AG09309 (cell line): ENCODE measurements around the gene MUC20.

Experiments
- DNase-seq: peaks from one replicate; pipeline ENCODE4 v3.0.0-alpha.2; 2010; ENCODE audit warnings: low read depth
- H3K4me3 ChIP-seq: 2 replicates; pipeline ENCODE4 v1.5.1; 2011; ENCODE audit warnings: mild to moderate bottlenecking, low read depth, low read length, moderate library complexity; ENCODE audit not compliant: control insufficient read depth
- CTCF ChIP-seq: IDR thresholded peaks from 2 replicates; pipeline ENCODE4 v1.5.1; 2011; ENCODE audit warnings: mild to moderate bottlenecking, low read depth, low read length, inconsistent platforms; ENCODE audit not compliant: insufficient read depth, control insufficient read depth; ENCODE audit errors: missing control alignments

The MUC20 gene

GRCh38 chr3:195758721-195759353 lies 38.1 kb downstream of the MUC20 start:
- DNase-seq, result no peak
- no peak overlapping the region for H3K4me3 ChIP-seq
- TF ChIP-seq CTCF, result no peak

DNA sequence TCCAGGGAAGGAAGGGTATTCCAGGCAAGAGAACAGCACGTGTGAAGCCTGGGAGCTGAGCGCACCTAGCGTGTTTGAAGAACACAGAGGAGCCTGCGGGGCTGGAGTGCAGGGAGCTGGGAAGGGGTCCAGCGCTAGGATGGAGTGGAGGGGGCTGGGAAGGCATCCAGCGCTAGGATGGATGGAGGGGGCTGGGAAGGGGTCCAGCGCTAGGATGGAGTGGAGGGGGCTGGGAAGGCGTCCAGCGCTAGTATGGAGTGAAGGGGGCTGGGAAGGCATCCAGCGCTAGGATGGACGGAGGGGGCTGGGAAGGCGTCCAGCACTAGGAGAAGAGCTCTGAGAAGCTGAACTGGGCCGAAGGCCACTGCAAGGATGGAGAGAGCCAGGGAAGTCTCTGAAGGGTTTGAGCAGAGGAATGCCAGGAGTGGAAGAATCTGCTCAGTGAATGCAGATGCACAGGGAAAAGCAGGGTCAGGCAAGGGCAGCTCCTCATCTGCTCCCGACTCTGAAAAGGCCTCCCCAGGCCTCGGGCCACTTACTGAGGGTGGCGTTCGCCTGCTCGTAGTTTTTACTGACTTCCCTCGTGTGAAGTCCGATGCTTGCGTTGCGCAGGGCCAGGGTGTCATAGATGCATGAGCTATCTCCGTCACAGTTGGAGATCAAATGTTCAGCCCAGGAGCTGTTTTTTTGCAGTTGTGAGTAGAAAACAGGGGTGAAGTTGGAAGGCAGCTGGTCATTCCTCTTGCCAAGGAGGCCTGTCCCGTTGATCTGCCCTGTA lies 39.8 kb downstream of the MUC20 start:
- DNase-seq, result no peak
- no peak for TF ChIP-seq CTCF
- H3K4me3 ChIP-seq, result no peak overlapping the region

GRCh38 chr3:195761123-195761566 lies 40.4 kb downstream of the MUC20 start:
- DNase-seq, result no peak
- no peak overlapping the region for H3K4me3 ChIP-seq
- no peak for TF ChIP-seq CTCF

- H3K4me3 ChIP-seq, result no peak overlapping the region
- TF ChIP-seq CTCF, result no peak
Measured at GRCh38 chr3:195761567-195762248, 40.9 kb downstream of the MUC20 start.

GRCh38 chr3:195762249-195762585 lies 41.4 kb downstream of the MUC20 start:
- DNase-seq, result no peak
- no peak for TF ChIP-seq CTCF
- no peak overlapping the region for H3K4me3 ChIP-seq

More at GRCh38 chr3:195761567-195762248, 40.9 kb downstream of the MUC20 start:
- DNase-seq, result no peak

- no peak overlapping the region for H3K4me3 ChIP-seq
- DNase-seq, result no peak
- no peak for TF ChIP-seq CTCF
Measured at GRCh38 chr3:195762611-195763010, 41.8 kb downstream of the MUC20 start.
